K562 (cell line): ENCODE data around the gene UBR4. TPM values are rescaled to one million over a fixed set of nuclear protein-coding genes. Genes with fewer than 3 reads are reported as not detected.

ENCODE experiments used
- BHLHE40 ChIP-seq: IDR thresholded peaks from 2 replicates; pipeline ENCODE4 v1.6.1; 2011; ENCODE audit warnings: low read length, improper control_type of control experiment
- BRD4 ChIP-seq: fragments of 200-600 bp; sonication (generic); IDR thresholded peaks from 2 replicates; pipeline ENCODE4 v1.6.1; 2017; ENCODE audit warnings: inconsistent platforms
- ELF1 ChIP-seq: fragments of 200-800 bp; sonication (Bioruptor generic); IDR thresholded peaks from 2 replicates; pipeline ENCODE4 v1.6.1; 2016; ENCODE audit warnings: missing genetic modification characterization, missing compliant biosample characterization
- LCOR ChIP-seq: sonication (generic); formaldehyde crosslinking; IDR thresholded peaks from 2 replicates; pipeline ENCODE4 v1.8.0; 2022; ENCODE audit warnings: mild to moderate bottlenecking, missing genetic modification reagents
- MAFF ChIP-seq: IDR thresholded peaks from 2 replicates; pipeline ENCODE4 v1.6.1; 2012; ENCODE audit warnings: low read length, improper control_type of control experiment
- PURB ChIP-seq: sonication (generic); formaldehyde crosslinking; IDR thresholded peaks from 2 replicates; pipeline ENCODE4 v1.9.0; 2021; ENCODE audit warnings: low read depth, mild to moderate bottlenecking, missing genetic modification reagents
- RBM34 ChIP-seq: fragments of 200-400 bp; formaldehyde crosslinking; IDR thresholded peaks from 2 replicates; pipeline ENCODE4 v1.6.1; 2018; ENCODE audit warnings: low read length, borderline replicate concordance; ENCODE audit not compliant: insufficient read depth
- SETDB1 ChIP-seq: IDR thresholded peaks from one replicate; pipeline ENCODE4 v1.6.1; 2012; ENCODE audit warnings: low read length, control low read depth, inconsistent platforms
- SMAD1 ChIP-seq: fragments of 150-350 bp; IDR thresholded peaks from 2 replicates; pipeline ENCODE4 v1.6.1; 2014; ENCODE audit warnings: low read length, low read depth; ENCODE audit not compliant: partially characterized antibody
- SRF ChIP-seq, 2 experiments: fragments of 250-450, 450-650 bp in 1 of 2; sonication (Bioruptor Pico) in 1 of 2; sonication (generic) in 1 of 2; formaldehyde crosslinking; IDR thresholded peaks; 2 replicates each; pipeline versions ENCODE4 v1.5.0 to v1.5.1; 2020 to 2022; ENCODE audit warnings: mild to moderate bottlenecking in 1 of 2, missing genetic modification reagents in 1 of 2
- polyA plus RNA-seq, 8 experiments: library from polyadenylated mRNA; depleted of rRNA in 4 of 8; stranded (reverse) in 5 of 8; unstranded in 3 of 8; fragments of >200 nt; fragmentation: Nextera tagmentation in 2 of 8; fragmentation: Illumina TruSeq in 1 of 8; extraction: Ambion mirVana in 2 of 8; extraction: Trizol in 1 of 8; gene quantifications; 2 replicates each; pipeline versions ENCODE4 v1.2.1 to v1.2.3, GENCODE V29; 2011 to 2014; ENCODE audit warnings: inconsistent platforms in 1 of 8, missing spikeins in 1 of 8
- total RNA-seq, 7 experiments: library from RNA; depleted of rRNA in 6 of 7; stranded (reverse); fragments of >200 nt in 6 of 7; fragmentation: Illumina TruSeq in 2 of 7; extraction: Trizol in 2 of 7; gene quantifications; 2 replicates each; pipeline versions ENCODE4 v1.2.1 to v1.2.3, GENCODE V29; 2011 to 2021; ENCODE audit warnings: low replicate concordance in 1 of 7
- TF ChIP-seq, protein P1 (sequence below), 2 experiments: fragments of 450-650 bp; IDR thresholded peaks; 2 replicates each; pipeline ENCODE4 v1.6.1; 2016; ENCODE audit warnings: mild to moderate bottlenecking in 2 of 2, borderline replicate concordance in 1 of 2, low read depth in 1 of 2, moderate library complexity in 1 of 2
- TF ChIP-seq, protein P2 (sequence below): fragments of 250-450 bp; sonication (Bioruptor Pico); IDR thresholded peaks from 2 replicates; pipeline ENCODE4 v1.9.0; 2021; ENCODE audit warnings: mild to moderate bottlenecking, inconsistent platforms
- TF ChIP-seq, protein P3 (sequence below): conservative IDR thresholded peaks from 2 replicates; pipeline ENCODE4 v1.6.1; 2011; ENCODE audit warnings: low read depth, mild to moderate bottlenecking, low read length; ENCODE audit not compliant: control insufficient read depth
- TF ChIP-seq, protein P4 (sequence below): fragments of 450-650 bp; IDR thresholded peaks from one replicate; pipeline ENCODE4 v1.6.1; 2018; ENCODE audit warnings: mild to moderate bottlenecking, moderate library complexity; ENCODE audit not compliant: partially characterized antibody

The UBR4 gene
- total and polyA plus RNA-seq, 9 of the 15 experiments (the other 6 are each of a cell fraction or from before 2014, with no cell fraction given) = 55.4 to 277 (median 123) TPM

DNA sequence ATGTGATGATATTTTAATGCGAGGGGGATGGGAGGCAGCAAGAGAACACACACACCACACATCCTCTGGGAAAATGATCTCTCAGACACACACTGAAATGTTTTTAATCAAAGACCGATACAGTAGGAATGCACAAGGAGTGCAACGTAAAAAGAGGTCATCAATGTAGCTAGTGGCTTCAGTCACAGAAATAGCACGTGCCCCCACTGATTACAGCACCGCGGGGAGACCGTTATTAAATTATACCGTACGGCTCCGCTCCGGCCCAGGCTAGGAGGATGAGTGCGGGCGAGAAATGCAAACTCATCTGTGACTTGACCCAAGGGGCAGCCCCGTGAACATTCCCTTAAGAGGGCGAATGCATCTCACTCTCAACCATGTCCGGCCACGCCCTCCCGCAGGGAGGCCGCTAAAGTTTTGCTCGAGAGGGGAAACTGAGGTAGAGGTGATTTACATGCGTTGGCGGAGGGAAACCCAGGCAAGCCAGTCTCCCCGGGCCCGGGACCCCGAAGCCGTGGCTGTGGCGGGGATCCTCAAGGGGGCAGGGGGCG is 552 bp downstream of the UBR4 start (continued):
- TF ChIP-seq, protein P1, sequence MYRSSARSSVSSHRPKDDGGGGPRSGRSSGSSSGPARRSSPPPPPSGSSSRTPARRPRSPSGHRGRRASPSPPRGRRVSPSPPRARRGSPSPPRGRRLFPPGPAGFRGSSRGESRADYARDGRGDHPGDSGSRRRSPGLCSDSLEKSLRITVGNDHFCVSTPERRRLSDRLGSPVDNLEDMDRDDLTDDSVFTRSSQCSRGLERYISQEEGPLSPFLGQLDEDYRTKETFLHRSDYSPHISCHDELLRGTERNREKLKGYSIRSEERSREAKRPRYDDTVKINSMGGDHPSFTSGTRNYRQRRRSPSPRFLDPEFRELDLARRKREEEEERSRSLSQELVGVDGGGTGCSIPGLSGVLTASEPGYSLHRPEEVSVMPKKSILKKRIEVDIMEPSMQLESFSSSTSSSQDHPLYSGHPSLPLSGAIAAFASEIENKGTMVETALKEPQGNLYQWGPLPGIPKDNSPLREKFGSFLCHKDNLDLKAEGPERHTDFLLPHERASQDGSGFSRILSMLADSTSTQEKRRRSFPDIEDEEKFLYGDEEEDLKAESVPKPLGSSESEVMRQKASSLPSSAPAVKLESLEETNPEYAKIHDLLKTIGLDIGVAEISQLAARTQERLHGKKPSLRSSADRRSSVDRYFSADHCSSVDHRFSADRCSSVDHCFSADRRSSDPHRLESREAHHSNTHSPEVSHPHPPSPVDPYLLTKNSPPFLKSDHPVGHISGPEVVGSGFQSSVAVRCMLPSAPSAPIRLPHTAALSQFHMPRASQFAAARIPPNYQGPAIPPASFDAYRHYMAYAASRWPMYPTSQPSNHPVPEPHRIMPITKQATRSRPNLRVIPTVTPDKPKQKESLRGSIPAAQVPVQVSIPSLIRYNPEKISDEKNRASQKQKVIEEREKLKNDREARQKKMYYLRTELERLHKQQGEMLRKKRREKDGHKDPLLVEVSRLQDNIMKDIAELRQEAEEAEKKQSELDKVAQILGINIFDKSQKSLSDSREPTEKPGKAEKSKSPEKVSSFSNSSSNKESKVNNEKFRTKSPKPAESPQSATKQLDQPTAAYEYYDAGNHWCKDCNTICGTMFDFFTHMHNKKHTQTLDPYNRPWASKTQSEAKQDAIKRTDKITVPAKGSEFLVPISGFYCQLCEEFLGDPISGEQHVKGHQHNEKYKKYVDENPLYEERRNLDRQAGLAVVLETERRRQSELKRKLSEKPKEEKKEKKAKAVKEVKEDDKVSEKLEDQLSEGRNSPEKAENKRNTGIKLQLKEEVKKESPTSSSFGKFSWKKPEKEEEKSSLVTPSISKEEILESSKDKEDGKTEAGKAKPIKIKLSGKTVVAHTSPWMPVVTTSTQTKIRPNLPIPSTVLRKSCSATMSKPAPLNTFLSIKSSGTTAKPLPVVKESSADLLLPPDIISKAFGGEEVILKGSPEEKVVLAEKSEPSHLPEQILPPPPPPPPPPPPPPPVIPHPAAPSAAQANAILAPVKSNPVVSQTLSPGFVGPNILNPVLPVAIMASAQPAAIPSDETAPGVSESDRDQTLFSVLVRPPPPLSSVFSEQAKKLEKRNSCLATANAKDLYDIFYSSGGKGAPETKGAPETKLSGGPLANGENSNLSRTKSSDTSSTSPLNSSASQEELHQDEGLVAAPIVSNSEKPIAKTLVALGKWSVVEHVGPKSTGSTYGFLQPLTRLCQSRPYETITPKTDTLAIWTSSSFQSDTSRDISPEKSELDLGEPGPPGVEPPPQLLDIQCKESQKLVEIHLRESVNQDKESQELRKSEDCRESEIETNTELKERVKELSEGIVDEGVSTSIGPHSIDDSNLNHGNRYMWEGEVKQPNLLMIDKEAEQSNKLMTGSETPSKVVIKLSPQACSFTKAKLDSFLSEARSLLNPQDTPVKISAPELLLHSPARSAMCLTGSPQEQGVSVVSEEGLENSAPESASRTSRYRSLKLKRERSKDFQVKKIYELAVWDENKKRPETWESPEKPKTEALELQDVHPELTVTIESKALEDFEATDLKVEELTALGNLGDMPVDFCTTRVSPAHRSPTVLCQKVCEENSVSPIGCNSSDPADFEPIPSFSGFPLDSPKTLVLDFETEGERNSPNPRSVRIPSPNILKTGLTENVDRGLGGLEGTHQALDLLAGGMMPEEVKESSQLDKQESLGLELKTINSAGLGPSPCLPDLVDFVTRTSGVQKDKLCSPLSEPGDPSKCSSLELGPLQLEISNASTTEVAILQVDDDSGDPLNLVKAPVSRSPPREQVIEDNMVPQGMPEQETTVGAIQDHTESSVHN (IDR thresholded peaks at IDR 0.05; ENCODE audit: borderline replicate concordance in 1 of 2, low read depth in 1 of 2) = 0 out of 4 replicates have a peak, but pooled peaks of 1 of the 2 experiments have one; percentile 20
- TF ChIP-seq, protein P2, sequence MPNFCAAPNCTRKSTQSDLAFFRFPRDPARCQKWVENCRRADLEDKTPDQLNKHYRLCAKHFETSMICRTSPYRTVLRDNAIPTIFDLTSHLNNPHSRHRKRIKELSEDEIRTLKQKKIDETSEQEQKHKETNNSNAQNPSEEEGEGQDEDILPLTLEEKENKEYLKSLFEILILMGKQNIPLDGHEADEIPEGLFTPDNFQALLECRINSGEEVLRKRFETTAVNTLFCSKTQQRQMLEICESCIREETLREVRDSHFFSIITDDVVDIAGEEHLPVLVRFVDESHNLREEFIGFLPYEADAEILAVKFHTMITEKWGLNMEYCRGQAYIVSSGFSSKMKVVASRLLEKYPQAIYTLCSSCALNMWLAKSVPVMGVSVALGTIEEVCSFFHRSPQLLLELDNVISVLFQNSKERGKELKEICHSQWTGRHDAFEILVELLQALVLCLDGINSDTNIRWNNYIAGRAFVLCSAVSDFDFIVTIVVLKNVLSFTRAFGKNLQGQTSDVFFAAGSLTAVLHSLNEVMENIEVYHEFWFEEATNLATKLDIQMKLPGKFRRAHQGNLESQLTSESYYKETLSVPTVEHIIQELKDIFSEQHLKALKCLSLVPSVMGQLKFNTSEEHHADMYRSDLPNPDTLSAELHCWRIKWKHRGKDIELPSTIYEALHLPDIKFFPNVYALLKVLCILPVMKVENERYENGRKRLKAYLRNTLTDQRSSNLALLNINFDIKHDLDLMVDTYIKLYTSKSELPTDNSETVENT = no peak
- TF ChIP-seq RBM34 = no peak
- peak; percentile 50; the same call in 1 of the 2 replicates for TF ChIP-seq BRD4
- 0 out of 2 replicates have a peak, but pooled peaks have one; percentile 28 for TF ChIP-seq PURB (CRISPR knock-in tag)
- no peak for TF ChIP-seq SETDB1
- peak; percentile 1; the same call in 1 of the 2 replicates for TF ChIP-seq ELF1 (tag)
- TF ChIP-seq LCOR (CRISPR knock-in tag) = peak; percentile 30; the same call in 1 of the 2 replicates
- peak; percentile 88 for TF ChIP-seq BHLHE40
- TF ChIP-seq SMAD1 = peak; percentile 47
- peak in 1 of 2 experiments; percentile 92; a peak in 2 of 4 replicates for TF ChIP-seq SRF (CRISPR knock-in tag; IDR thresholded peaks at IDR 0.05)
- TF ChIP-seq, protein P3, sequence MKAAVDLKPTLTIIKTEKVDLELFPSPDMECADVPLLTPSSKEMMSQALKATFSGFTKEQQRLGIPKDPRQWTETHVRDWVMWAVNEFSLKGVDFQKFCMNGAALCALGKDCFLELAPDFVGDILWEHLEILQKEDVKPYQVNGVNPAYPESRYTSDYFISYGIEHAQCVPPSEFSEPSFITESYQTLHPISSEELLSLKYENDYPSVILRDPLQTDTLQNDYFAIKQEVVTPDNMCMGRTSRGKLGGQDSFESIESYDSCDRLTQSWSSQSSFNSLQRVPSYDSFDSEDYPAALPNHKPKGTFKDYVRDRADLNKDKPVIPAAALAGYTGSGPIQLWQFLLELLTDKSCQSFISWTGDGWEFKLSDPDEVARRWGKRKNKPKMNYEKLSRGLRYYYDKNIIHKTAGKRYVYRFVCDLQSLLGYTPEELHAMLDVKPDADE = peak; percentile 50
- TF ChIP-seq, protein P4, sequence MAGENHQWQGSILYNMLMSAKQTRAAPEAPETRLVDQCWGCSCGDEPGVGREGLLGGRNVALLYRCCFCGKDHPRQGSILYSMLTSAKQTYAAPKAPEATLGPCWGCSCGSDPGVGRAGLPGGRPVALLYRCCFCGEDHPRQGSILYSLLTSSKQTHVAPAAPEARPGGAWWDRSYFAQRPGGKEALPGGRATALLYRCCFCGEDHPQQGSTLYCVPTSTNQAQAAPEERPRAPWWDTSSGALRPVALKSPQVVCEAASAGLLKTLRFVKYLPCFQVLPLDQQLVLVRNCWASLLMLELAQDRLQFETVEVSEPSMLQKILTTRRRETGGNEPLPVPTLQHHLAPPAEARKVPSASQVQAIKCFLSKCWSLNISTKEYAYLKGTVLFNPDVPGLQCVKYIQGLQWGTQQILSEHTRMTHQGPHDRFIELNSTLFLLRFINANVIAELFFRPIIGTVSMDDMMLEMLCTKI = no peak
- TF ChIP-seq MAFF = peak; percentile 65
